ENCODE data around the gene USF3. TPM values are rescaled to one million over a fixed set of nuclear protein-coding genes. Genes with fewer than 3 reads are reported as not detected.

USF3 gene
- 10 to 100 TPM; 10.7 to 21.9 (median 18.2) TPM for total RNA-seq
- polyA plus RNA-seq = 1 to 10 TPM; 3.5 to 8.4 (median 4.8) TPM

- Histone ChIP-seq H3K27me3 (no peaks in the 10 kb centered on the region), H3K36me3 (no peaks in the 10 kb centered on the region), H3K4me3 (peak within 1 kb of the TSS; percentile 91 to 100 (median 98)), H3K4me1 (peaks cover 0 to 43% (median 27%) of the 10 kb centered on the region in 4 donors), H3K27ac (peak within 1 kb of the TSS; percentile 99 to 100 (median 100)), H3K9me3 (no peaks in the 10 kb centered on the region)
- DNase-seq = peak; percentile 88
- intact Hi-C loops (cut with DNase I) = loop anchor here (2.0 to 5.0 kb wide), 3 partner anchors 51 to 179 kb away; partner anchors contain the start of genes ATP6V1A, NAA50 and SPICE1
- peak in 1 of 2 donors; percentile 33 for TF ChIP-seq POLR2A (IDR thresholded peaks at IDR 0.05)
- no peak for TF ChIP-seq CTCF (IDR thresholded peaks at IDR 0.05)
- TF ChIP-seq EP300 (IDR thresholded peaks at IDR 0.05) = no peak
- peak in 3 of 4 donors; percentile 52 to 55 (median 55) for TF ChIP-seq POLR2AphosphoS5 (IDR thresholded peaks at IDR 0.05)
- WGBS, 2 donors = 0% methylated on average over 75 of the region's 75 CpGs
Observed at GRCh38 chr3:113695786-113696645, at the start of gene USF3. TSS of gene USF3 (minus strand) at chr3:113696642. CDS start at chr3:113674878, 21,764 bp downstream.

- Histone ChIP-seq H3K27ac (peak within 1 kb of the TSS; percentile 94 to 98 (median 97)), H3K27me3 (no peaks in the 10 kb centered on the region), H3K4me3 (peak within 1 kb of the TSS; percentile 75 to 84 (median 78)), H3K4me1 (peaks cover 0 to 62% (median 33%) of the 10 kb centered on the region in 4 donors), H3K9me3 (no peaks in the 10 kb centered on the region), H3K36me3 (no peaks in the 10 kb centered on the region)
- WGBS, 2 donors = 0 to 1% methylated on average over 72 of the region's 72 CpGs
- DNase-seq = peak; percentile 98
- intact Hi-C loops (cut with DNase I) = loop anchor here (2.0 to 10.0 kb wide), 8 partner anchors 49 to 1184 kb away; partner anchors contain the start of genes ATG3, SLC35A5 and USF3
- TF ChIP-seq POLR2A (IDR thresholded peaks at IDR 0.05) (peak; percentile 10 to 54), EP300 (IDR thresholded peaks at IDR 0.05) (no peak), POLR2AphosphoS5 (IDR thresholded peaks at IDR 0.05) (peak; percentile 77 to 95 (median 90)), CTCF (IDR thresholded peaks at IDR 0.05) (no peak)
Observed at GRCh38 chr3:113745756-113746547, 49.5 kb upstream of the USF3 start, which contains the start of gene NAA50. TSS of gene NAA50 (minus strand) at chr3:113746249. CDS start at chr3:113745949, 300 bp downstream.

GRCh38 chr3:113744941-113745755, 48.7 kb upstream of the USF3 start:
- Histone ChIP-seq H3K4me1 (peaks cover 0 to 70% (median 34%) of the 10 kb centered on the region in 4 donors), H3K27ac (peak overlapping the region; percentile 94 to 98 (median 97)), H3K36me3 (no peaks in the 10 kb centered on the region), H3K27me3 (no peaks in the 10 kb centered on the region), H3K4me3 (peak overlapping the region; percentile 75 to 84 (median 78)), H3K9me3 (no peaks in the 10 kb centered on the region)
- TF ChIP-seq POLR2AphosphoS5 (IDR thresholded peaks at IDR 0.05) (peak in 3 of 4 donors; percentile 12 to 70 (median 61)), EP300 (IDR thresholded peaks at IDR 0.05) (no peak), CTCF (IDR thresholded peaks at IDR 0.05) (peak; percentile 52 to 65 (median 59)), POLR2A (IDR thresholded peaks at IDR 0.05) (peak in 1 of 2 donors; percentile 6)
- 0 to 1% methylated on average over 35 of the region's 35 CpGs for WGBS, 2 donors
- intact Hi-C loops (cut with DNase I) = loop anchor here (5.0 to 10.0 kb wide), 7 partner anchors 113 to 1183 kb away; partner anchors contain the start of genes ATG3 and SLC35A5
- peak; percentile 88 for DNase-seq
